AG20443 (cell line): Measurements from ENCODE around the gene NRG4.
"Not testable (repeated sequence)": the region's sequence is repeated elsewhere in the genome, so short reads cannot be mapped to it uniquely, and the experiment has no call there.

ENCODE experiments used
- DNase-seq: peaks from one replicate; pipeline ENCODE4 v3.0.0; 2012; ENCODE audit warnings: low spot score, mixed read lengths

NRG4 gene

DNA sequence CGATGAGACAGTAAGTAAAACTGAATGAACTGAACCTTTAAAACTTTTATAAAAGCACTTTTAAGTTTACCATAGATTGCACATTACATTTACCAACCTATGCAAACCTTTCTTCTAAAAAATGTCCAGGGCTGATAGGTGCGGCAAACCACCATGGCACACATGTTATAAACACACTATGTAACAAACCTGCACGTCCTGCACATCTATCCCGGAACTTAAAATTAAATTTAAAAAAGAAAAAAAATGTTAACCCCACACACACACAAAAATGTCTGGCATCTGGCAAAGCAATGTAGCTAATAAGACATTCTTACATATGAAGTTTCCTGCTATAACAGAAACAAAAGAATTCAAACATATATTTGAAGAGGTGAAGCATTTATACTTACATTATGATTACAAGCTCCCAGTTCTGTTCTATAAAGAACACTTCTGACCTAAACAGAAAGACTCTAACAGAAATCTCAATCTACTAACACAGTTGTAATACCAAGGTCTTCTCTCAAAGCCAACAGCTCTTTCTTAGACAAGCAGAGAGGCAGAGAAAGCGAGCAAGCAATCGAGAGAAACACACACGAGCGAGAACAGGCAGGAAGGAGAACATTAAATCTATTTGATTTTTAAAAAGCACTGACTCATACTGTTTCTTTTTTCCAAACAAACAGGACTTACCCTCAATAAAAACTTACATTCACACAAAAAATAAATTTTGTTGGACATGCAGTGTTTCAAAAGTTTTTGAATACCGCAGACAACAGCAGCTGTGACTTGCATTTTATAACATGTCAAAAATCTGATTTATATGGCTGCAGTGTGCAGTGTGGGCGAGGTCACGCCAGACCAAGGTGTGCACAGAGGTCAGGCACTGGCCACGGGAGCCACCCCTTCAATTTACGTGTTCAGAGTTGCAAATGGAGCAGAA, at the start of gene NRG4:
NRG4 (minus strand) TSS at position 798 of the 925 bp plus-strand sequence. CDS start 1,194 bp downstream, outside the sequence.
- DNase-seq: no peak

- no peak for DNase-seq
Measured at GRCh38 chr15:76061700-76062099, 49.5 kb upstream of the NRG4 start.

- DNase-seq: no peak
Measured at GRCh38 chr15:76060118-76060989, 48.1 kb upstream of the NRG4 start.

GRCh38 chr15:76059320-76060117, 47.3 kb upstream of the NRG4 start, which contains the start of gene TMEM266:
TSS of gene TMEM266 (plus strand) at chr15:76059985. CDS start at chr15:76134264, 74,279 bp downstream.
- peak; percentile 83 for DNase-seq

DNA sequence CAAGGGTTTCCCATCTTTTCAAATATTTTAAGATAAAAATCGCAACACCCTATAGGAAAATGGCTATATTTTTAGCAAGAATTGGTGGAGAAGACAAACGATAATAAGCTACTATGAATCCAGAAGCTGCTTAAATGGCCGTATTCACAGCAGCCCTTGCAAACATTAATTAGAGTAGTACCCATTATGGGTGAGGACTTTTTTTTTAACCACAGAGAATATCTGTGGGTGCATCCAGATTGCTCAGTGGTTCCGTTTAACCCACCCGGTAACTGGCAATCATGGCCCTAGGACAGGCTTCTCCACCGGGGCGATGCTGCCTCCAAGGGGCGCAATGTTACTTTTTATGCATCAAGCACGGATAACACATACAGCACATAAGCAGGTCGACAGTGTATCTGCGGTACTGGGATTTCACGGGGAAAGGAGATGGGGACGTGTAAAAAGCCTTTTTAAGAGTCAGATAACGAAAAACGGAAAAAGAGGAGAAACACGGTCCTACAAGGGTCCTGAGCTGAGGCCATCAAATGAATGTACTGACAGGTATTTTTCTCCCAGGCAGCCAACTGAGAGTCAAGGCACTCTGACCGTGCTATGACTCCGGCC, 46.6 kb upstream of the NRG4 start:
- no peak for DNase-seq

DNA sequence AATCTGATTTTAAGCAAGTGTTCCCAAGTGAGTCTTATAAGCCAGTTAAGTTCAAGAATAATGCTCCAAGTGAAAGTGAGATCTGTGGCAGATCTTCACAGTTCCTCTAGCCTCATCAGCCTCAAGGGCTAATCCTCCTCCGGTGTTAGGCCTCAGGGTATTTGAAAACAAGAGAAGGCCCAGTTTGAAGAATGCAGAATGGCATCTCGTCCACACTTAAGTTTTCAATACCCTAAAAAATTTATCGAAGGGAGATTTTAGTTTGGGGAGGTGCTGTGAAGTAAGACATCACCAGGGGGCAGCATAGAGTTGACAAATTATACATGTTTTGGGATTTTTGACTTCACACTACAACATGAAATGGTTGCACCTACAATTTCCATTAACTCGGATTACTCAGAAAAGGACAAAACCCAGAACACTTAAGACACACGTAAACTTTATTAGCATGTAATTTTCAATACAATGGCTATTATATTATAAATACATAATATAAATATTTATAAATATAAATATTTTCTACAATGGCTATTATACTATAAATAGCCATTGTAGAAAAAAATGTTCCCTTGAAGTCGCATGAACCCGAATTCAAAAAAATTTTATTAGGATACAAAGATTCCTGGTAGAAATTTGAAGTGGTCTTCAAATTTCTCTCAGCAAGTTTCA, 45.2 kb upstream of the NRG4 start:
- DNase-seq: peak; percentile 52

DNA sequence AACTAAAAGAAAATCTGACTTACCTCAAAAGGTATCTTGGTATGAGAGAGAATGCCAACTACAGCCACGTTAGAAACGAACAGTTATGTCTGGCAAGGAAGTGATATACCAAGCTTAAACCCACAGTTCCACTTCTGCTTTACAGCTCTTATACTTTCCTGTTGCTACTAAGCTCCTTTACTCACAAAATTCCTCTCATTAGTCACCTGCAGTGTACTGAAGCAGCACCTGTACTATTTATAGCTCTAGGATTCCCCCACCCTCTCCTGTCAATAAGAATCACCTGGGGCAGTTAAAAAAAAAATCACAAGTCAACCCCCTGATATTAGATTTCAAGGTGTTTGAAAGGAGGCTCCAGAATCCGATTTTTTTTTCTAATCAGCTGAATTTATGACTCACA, 44.7 kb upstream of the NRG4 start:
- DNase-seq: no peak

- DNase-seq: not testable (repeated sequence)
Measured at GRCh38 chr15:76054201-76054600, 42.0 kb upstream of the NRG4 start.

GRCh38 chr15:76038512-76038911, 26.3 kb upstream of the NRG4 start:
- no peak for DNase-seq

GRCh38 chr15:76035593-76035992, 23.4 kb upstream of the NRG4 start:
- no peak for DNase-seq

DNA sequence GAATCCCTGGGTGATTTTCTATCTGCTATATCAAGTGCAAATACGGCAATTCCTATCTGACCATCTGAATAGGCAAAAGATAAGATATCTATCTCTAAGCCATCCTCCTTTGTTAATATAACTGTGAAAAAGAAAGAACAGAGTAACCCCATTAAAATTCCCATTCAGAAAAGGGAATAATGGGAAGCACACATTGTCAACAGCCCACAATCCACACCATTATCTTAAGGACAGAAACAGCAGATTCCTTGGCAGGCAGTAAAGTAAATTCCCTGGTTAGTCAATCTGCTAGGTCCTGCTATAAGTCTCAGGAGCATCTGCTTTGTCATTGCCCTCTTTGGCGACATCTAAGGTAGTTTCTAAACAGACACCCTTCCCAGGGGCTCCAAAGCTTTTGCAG, 21.9 kb upstream of the NRG4 start:
- DNase-seq: no peak

DNA sequence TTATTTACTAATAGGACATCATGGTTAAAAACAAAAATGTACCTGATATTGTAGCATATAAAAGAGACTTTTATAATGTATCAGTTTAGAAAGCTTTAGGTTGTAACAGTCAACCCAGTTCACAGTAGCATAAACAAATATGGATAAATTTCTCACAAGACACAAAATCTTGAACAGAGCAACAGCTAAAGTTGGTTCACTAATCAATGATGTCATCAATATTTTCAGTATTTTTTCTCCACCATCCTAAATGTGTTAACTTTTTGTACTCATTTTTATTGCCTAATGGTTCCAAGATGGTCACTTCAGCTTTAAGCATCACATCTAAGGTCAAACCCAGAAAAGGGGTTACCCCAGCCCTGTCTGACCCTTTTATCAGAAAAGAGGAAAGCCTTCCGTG, 21.2 kb upstream of the NRG4 start:
- no peak for DNase-seq

DNA sequence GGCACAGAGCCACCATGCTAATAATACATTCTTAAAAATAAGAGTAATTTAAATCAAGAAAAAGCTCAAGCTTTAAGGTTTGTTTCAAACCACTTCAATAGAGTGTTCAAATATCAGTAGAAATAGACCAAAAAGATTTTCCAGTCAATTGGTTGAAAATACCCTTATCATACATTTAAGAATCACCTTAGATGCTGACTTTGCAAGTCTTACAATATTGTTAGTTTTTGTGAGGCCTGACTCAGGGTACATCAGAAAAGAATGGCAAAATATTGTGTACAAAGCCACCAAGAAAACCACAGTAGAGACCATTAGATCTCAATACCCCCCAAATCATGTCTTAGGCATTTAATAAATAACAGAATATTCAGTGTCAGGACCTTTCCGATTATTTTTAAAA, 19.8 kb upstream of the NRG4 start:
- DNase-seq: no peak

GRCh38 chr15:76024021-76024768, 12.0 kb upstream of the NRG4 start:
- DNase-seq: no peak

GRCh38 chr15:76013470-76013869, 1.2 kb upstream of the NRG4 start:
- DNase-seq: not testable (repeated sequence)

DNA sequence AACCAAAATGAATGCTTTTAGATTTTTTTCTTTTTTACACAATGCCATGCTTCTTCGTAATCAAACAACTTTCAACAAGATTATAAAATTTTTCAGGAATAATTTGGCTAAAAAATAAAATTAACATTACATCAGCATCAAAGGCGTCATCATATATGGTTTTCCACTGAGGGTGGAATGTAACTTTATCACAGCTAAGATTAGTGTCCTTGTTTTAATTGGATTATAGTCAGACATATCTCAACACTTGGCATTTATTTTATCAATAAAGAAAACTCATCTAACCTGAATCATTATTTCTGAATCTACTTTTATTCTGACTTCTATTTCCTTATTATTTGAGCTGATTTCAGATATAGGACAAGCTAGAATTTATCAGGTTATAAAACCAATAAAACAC, 1.6 kb downstream of the NRG4 start:
- DNase-seq: no peak

DNA sequence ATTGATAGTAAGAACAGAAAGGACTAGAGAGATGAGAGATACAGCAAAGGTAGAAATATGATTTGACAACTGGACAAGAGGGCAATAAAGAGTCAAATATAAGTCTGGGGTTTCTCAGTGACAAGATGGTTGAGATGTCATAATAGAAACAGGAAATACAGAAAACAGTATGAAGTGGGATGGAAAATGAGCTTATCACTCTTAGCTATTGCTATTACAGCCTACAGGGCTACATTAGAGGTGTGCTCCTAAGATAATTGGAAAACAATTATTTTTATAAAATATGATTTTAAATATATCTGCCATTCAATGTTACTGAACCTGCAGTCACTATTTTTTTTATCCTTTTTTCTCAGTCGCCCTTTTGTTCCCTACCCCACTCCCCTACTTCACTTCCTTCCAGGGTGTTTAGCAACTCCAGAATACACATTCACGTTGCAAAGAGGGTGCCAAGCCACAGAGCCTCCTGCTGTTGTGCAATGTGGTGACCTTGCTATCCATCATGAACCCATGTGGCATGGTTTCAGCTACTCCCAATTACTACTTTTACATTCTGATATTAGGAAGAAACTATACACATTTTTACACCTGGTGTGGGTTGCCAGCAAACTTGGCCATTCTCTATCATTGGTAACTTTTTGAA, 6.0 kb downstream of the NRG4 start:
- no peak for DNase-seq

- DNase-seq: no peak
Measured at GRCh38 chr15:76003364-76003763, 8.9 kb downstream of the NRG4 start.

GRCh38 chr15:75995611-75996010, 16.6 kb downstream of the NRG4 start:
- no peak for DNase-seq

- DNase-seq: no peak
Measured at GRCh38 chr15:75994220-75994619, 18.0 kb downstream of the NRG4 start.
